ENCODE results near the gene EZR.
"Not testable (repeated sequence)": the region's sequence is repeated elsewhere in the genome, so short reads cannot be mapped to it uniquely, and the experiment has no call there.

Gene EZR

DNA sequence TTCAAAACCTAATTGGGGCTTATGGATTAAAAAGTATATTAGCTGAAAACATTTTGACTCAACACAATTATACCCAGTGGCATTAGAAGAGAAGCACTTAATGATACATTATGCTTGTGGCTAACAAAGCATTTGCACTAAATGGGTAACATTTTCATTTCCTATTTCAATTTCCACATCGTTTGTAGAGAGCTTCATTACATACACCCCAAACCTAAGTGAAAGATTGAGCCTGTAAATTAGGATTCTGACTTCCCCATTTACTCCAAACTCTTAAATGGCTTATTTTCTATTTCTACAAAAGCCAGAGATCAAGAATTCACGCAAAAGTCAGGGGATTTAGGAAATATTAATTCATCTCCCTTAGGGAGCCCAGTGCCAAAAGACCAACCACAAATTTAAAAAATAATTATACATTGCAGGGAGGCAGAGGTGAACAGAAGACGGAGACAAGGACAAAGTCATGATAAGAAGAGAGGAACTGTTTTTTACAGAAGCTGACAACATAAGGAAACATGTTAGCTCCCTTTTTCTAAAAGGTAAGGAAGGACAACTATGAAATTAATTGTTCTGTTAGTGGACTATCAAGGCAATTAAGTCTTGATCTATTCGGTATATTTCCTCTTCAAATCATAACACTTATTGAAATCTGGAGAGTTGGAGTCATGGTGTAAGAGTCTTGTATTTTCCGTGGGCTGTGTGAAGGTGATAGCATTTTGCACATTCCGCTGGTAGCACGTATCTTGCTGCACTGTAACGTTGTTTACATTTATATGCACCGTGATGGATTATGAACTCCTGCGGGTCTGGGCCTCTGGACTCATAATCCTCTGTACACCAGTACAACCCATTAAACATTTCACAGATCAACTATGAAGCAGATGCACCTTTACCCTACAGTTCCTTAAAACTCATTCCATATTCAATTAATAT, 24.8 kb upstream of the EZR start:
- DNase-seq (ENCODE audit: low read depth in 2 of 2, low spot score in 1 of 2), result no peak

DNA sequence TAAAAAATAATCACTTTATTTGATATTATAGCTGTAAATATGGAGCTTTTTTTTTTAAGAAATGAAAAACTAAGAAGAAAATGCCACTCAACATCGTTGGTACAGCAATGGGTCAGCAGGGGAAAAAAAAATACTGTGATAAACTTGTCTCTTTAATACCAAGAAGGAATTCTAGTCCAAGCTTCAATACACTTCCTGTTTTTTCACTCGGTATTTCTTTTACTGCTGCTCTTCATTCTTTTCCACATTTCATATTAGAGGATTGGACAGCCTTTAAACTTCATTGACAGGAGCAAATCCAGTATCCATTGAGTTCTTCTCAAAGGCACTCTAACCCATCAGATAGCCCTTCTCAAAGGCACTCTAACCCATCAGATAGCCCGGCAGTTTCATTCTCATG, 22.2 kb upstream of the EZR start:
- no peak for DNase-seq (ENCODE audit: low read depth in 2 of 2, low spot score in 1 of 2)

DNA sequence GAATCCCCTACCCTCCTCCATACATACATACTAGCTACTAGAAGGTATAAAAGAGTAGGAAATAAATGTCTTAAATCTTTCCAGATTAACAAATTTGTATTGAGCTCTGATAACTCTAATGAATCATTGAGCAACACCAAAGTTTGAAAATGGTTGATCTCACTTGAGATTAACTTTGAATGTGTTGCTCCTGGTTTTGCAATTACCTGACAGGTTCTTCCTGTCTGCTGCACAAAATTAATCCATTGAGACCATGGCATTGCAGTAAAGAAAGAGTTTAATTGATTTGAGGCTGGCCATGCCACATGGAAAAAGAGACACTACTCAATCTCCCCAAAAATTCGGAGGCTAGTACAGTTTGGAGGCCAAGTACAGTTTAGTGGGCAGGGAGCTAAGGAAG, 21.3 kb upstream of the EZR start:
- DNase-seq (ENCODE audit: low read depth in 2 of 2, low spot score in 1 of 2), result no peak

DNA sequence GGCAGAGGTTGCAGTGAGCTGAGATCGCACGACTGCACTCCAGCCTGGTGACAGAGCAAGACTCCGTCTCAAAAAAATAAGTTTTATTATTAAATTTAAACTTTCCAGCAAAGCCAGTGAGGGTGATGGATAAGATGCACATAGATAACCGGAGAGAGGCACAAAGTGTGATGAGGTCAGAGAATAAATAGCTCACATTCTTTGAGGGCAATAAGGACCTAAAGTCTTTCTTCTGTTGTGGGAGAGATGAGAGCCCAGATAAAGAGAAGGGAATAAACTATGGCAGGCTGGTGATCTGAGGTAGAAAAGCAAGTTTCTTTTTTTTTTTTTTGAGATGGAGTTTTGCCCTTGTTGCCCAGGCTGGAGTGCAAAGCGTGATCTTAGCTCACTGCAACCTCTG, 20.6 kb upstream of the EZR start:
- no peak for DNase-seq (ENCODE audit: low read depth in 2 of 2, low spot score in 1 of 2)

DNA sequence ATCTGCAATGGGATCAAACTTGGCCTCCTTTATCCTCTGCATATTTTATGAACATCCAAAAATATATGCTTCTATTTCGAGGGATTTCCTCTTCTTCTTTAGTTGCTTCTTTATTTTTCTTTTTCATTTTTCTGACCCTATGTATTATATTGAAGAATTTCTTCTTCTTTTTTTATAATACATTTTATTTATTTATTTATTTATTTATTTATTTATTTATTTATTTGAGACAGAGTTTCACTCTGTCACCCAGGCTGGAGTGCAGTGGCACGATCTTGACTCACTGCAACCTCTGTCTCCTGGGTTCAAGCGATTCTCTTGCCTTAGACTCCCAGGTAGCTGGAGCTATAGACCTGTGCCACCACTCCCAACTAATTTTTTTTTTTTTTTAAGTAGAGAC, 19.6 kb upstream of the EZR start:
- DNase-seq (ENCODE audit: low read depth in 2 of 2, low spot score in 1 of 2), result not testable (repeated sequence)

DNA sequence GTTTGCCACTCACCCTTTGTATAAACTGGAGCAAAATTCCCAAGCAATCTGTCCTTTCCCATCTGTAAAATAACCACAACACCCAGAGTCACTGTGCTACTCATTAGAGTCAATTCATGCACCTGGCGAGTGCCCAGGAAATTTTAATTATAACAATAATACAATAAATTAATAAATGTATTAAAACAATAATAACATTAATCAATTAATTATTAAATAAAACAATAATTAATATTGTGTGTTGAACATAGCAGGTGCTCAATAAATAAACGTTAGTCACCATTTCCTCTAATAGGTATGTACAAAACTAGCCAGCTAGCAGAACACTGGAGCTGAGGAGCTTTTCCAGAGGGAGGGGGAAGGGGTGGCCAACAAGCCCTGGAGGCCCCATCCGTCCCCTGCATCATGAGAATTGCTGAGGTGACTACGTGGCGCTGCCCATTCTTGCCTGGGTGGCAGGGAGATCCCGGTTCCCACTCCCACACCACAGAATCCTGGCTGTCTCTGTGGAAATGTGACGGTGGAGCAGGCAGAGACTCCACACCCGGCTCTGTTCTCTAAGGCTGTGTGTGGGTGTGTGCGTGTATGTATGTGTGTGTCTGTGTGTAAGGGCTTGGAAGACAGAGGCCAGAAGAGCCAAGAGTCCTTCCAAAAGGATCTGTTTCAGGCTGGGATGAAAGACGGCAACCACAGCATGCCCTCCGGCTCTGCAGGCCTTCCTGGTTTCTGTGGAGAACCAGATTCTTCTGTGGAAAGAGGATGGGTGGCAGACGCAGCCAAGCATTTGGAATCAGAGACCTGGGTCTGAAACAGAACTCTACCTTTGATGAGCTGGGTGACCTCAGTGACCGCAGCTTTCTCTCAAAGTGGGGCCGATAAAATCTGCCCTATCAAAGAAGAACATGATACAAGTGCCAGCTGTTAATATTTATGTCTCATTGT, 18.8 kb upstream of the EZR start:
- no peak for DNase-seq (ENCODE audit: low read depth in 2 of 2, low spot score in 1 of 2)

DNA sequence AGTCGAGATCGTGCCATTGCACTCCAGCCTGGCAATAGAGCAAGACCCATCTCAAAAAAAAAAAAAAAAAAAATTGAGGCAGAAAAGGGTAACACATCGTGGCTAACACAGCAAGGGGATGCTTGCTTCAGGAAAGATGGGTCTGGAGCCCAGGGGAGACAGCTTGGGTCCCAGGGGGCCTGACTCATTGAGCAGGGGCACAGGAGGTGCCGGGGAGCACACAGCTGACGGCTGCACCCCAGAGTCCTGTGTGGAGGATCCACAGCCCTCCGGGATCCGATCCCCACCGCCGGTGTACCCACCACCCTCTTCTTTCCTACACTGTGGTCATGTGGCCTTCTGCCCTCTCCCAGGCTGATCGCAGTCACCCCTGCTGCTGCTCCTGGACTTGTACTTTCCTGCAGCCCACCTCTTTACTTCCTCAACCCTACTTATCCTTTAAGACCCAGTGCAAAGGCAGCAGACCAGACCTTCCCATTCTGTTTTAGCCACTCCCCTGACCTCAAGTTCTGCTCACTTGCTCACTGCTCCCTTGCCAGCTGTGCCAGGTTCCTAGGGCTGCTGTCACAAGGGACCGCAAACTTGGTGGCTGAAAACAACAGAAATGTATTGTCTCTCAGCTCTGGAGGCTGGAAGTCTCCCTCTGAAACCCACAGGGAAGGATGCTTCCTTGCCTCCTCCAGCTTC, 17.6 kb upstream of the EZR start:
- no peak for DNase-seq (ENCODE audit: low read depth in 2 of 2, low spot score in 1 of 2)

DNA sequence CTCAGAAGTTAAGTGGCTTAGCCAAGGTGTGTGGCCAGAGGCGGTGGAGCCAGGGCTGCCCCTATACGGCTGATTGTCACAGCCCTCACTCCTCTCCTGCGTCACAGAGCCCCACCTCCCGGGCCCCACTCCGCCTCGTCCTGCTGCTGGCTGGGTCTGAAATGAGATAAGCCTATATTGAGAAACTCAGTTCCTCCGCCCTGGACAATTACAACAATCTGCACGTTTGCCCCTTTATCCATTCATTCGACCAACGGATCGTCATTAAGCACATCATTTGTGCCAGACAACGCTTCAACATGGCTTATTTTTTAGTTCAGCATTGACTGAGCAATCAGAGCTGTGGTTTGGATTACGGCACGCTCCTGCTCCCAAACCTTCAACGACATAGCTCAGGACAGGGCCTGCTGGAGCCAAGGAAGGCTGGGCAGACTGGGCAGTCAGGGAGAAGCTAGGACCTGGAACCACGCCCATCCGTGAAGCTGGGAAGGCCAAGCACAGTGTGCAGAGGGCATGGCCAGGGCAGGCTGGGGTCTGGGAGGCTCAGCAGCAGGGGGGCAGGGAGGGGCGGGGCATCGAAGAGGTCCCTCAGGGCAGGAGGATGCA, 16.6 kb upstream of the EZR start:
- no peak for DNase-seq (ENCODE audit: low read depth in 2 of 2, low spot score in 1 of 2)

DNA sequence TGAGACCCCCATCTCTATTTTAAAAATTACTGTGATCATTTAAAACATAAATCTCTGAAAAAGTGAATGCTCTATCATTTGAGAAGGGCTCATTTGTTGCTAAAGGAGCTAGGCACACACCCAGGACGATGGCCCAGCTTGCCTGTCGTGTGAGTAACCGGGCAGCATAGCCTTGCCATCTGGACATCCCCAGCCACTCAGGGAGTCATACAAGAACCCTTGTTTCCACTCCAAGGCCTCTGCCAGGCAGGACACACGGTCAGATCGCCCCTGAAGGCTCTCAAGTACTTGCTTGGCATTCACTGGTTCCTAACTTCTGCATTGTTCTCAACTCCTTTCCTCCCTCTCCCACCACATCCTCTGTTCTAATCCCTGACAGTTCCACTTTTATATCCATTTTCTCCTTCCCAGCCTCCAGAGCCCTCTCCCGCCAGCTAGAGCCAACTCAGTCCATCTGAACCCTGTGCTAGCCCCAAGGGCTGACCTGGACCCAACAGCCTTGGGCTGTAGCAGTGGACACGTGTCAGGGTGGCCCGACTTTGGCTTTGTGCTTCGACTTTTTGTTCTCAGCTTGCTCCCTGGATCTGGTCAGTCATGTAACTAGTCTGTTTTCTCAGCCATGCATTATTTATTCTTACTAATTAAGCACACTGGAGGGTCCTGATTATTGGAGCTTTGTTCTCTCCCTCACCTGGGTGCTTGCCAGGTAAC, 15.7 kb upstream of the EZR start:
- no peak for DNase-seq (ENCODE audit: low read depth in 2 of 2, low spot score in 1 of 2)

DNA sequence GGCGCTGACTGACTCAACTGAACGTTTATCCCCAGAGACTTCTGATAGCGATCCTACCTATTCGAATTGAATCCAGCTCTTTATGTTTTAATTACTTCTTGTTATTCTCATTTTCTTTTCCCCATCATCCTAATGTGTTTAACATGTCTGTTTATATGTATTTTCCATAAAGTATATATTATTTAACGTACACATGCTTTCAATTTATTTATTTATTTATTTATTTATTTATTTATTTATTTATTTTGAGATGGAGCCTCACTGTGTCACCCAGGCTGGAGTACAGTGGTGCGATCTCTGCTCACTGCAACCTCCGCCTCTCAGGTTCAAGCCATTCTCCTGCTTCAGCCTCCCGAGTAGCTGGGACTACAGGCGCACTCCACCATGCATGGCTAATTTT, 13.6 kb upstream of the EZR start:
- DNase-seq (ENCODE audit: low read depth in 2 of 2, low spot score in 1 of 2), result not testable (repeated sequence)

DNA sequence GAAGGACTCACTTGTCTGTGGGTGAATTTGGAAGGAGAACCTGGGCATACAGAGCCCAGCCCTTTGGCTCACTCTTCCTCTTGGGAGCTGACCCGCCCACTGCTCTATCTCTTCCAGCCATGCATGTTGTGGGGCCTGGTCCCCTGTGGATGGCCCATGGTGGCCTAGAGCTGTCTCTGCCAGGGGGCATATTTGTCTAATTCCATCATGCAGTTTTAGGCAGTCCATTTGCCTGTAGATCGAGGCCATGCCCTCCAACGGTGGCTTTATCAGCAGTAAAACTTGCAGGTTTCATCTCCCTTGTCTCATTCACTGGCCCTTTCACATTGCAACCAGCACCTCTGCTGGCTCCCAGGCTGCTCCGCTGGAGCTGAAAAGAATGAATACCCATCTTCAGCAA, 12.9 kb upstream of the EZR start:
- DNase-seq (ENCODE audit: low read depth in 2 of 2, low spot score in 1 of 2), result no peak

DNA sequence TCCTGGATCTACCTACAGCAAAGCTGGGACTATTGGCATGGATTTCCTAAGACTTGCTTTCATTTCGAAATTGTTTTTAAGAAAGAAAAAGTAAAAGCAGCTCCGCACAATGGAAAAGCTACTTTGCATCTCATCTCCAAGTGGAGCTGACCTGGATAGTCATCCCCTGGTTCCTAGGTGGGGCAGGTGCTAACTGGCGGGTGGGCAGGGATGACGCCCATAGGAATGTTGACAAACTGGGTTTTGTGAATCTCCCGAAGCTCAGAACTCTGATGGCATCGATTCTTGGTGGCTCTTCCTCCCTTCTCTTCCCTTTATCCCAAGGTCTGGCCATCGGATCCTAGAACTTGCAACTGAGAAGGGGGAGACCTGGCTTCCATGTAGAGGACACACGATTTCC, 12.4 kb upstream of the EZR start:
- no peak for DNase-seq (ENCODE audit: low read depth in 2 of 2, low spot score in 1 of 2)

DNA sequence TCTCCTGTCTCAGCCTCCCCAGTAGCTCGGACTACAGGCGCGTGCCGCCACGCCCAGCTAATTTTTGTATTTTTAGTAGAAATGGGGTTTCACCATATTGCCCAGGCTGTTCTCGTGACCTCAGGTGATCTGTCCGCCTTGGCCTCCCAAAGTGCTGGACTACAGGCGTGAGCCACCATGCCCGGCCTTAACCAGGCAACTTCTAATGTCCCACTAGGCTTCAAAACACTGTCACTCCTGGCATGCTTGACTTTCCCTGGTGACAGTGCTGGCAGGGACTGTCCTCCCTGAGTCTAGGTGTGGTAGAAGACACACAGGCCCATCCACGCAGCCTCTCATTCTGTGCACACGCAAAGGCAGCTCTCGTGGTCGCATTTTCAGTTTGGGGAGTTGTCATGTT, 11.6 kb upstream of the EZR start:
- no peak for DNase-seq (ENCODE audit: low read depth in 2 of 2, low spot score in 1 of 2)

DNA sequence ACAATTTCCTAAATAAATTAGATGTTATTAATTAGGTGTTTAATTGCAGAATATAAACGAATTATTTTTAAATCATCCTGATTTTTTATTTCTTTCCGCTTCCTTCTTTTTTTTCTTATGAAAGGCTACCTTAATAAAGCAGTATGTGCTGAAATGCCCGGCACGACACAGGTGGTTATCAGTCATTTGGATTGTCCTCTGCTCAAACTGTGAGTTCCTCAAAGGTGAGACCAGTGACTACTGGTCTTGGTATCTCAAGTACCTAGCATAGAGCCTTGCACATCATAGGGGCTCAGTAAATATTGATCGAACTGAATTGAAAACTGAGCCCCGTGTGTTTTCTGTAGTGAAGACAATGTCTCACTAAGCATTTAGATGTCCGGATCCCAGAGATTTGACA, 9.6 kb upstream of the EZR start:
- no peak for DNase-seq (ENCODE audit: low read depth in 2 of 2, low spot score in 1 of 2)

DNA sequence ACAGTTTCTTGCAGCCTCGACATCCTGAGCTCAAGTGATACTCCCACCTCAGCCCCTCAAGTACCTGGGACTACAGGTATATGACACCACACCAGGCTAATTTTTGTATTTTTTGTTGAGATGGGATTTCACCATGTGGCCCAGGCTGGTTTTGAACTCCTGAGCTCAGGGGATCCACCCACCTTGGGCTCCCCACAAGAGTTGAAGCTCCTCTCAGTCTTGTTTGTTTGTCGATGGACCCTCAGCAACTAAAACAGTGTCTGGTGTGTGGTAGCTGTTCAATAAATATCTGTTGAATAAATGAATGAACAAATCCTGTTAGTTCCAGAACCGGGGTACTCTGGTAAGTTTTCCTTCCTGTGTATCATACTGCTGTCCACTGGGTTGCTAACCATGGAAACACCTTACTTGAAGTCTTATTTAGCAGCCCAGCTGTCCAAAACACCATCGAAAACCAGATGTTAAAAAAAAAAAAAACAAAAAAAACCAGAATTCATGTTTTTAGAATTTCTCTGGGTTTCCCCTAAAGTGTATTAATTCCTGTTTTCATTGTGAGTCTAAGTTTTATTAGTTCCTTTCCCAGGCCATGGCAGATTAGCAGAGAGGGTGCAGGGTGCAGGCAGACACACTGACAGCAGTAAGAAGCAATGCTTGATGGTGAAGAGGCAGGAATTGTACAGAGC, 7.8 kb upstream of the EZR start:
- no peak for DNase-seq (ENCODE audit: low read depth in 2 of 2, low spot score in 1 of 2)

DNA sequence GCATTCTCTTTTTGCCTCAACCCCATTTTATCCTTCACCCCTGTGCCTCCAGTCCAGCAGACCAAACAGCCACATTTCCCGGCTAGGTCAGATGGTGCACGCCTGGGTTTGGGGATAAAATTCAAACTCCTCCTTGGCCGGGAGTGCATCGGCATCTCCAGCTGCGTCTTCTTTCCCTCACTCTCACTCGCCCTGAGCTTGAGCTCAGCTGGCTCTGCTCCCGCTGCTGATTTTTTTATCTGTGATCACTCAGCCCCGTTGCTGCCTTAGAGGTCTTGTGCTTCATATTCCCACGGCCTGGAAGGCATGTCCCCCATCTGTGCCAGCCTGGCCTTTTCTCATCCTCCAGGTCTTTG, 6.8 kb upstream of the EZR start:
- no peak for DNase-seq (ENCODE audit: low read depth in 2 of 2, low spot score in 1 of 2)

DNA sequence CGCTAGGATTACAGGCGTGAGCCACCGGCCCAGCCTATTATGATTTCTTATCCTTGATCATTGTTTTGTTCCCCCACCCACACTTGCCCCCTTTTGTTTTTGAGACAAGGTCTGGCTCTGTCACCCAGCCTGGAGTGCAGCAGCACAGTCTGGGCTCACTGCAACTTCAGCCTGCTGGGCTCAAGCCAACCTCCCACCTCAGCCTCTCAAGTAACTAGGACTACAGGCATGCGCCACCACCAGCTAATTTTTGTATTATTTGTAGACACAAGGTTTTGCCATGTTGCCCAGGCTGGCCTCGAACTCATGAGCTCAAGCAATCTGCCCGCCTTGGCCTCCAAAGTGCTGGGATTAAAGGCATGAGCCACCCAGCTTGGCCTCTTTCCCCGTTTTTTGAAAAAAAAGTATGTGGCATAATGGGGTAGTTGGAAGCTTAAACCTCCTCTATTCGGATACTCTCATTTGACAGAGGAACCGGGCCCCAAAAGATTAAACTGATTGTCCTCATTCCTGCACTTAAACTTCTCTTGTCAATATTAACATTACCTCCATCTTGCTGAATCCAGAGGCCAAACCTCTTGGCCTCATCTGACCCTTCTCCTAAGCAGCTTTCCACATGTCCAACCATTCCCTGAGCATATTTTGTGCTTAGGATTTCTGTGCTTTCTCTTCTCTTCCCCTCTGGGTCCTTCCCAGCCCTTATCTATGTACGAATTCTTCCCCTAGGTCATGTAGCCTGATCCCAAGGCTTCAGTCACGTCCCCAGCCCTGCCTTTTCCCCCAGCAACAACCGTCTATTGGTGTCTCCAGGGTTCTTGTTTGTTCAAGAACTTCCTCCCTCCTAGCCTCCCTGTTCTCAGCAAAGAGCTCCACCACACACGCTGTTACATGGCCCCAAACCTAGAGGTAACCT, 6.1 kb upstream of the EZR start:
- no peak for DNase-seq (ENCODE audit: low read depth in 2 of 2, low spot score in 1 of 2)

DNA sequence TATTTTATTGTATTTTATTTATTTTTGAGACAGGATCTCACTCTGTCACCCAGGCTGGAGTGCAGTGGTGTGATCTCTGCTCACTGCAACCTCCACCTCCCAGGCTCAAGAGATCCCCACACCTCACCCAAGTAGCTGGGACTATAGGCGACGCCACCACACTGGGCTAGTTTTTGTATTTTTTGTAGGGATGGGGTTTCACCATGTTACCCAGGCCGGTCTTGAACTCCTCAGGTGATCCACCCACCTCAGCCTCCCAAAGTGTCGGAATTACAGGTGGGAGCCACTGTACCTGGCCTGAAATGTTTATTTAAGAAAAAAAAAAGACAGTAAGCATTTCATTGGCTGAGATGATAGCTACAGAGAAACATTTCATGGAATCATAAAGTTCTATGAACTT, 4.4 kb upstream of the EZR start:
- DNase-seq (ENCODE audit: low read depth in 2 of 2, low spot score in 1 of 2), result not testable (repeated sequence)

Data from stimulated activated CD8-positive, alpha-beta memory T cell treated with anti-CD3 and anti-CD28 coated beads, Interleukin-4, amount 100 ng/mL, for 1 hour (primary cell).